Smooth muscle cell (in vitro differentiated cells): Measurements from ENCODE around the gene CACNA1G. TPM values are rescaled to one million over a fixed set of nuclear protein-coding genes. Genes with fewer than 3 reads are reported as not detected.

ENCODE experiments used
- DNase-seq: peaks from one replicate; lab custom pipeline; 2025; ENCODE audit not compliant: unreplicated experiment; lab: John Stamatoyannopoulos, UW
- H2AFZ ChIP-seq: fragments of 200-600 bp; sonication (generic); 2 replicates; pipeline ENCODE4 v1.6.0; 2016; ENCODE audit warnings: antibody characterized with exemption, low read depth, mild to moderate bottlenecking
- H3F3A ChIP-seq: fragments of 200-600 bp; sonication (generic); 2 replicates; pipeline ENCODE4 v1.6.0; 2017; ENCODE audit warnings: antibody characterized with exemption, low read depth
- H3K27ac ChIP-seq: fragments of 200-600 bp; sonication (generic); 2 replicates; pipeline ENCODE4 v1.5.1; 2016; ENCODE audit warnings: low read depth, mild to moderate bottlenecking
- H3K27me3 ChIP-seq: fragments of 200-600 bp; sonication (generic); 2 replicates; pipeline ENCODE4 v1.6.1; 2016; ENCODE audit warnings: low read depth, mild to moderate bottlenecking
- H3K36me3 ChIP-seq: fragments of 200-600 bp; sonication (generic); 2 replicates; pipeline ENCODE4 v1.5.1; 2016; ENCODE audit warnings: low read depth
- H3K4me1 ChIP-seq: fragments of 200-600 bp; sonication (generic); 2 replicates; pipeline ENCODE4 v1.5.1; 2016; ENCODE audit warnings: low read depth
- H3K4me2 ChIP-seq: fragments of 200-600 bp; sonication (generic); 2 replicates; pipeline ENCODE4 v1.6.0; 2016; ENCODE audit warnings: mild to moderate bottlenecking
- H3K4me3 ChIP-seq: fragments of 200-600 bp; sonication (generic); 2 replicates; pipeline ENCODE4 v1.5.1; 2016; ENCODE audit warnings: mild to moderate bottlenecking
- H3K79me2 ChIP-seq: fragments of 200-600 bp; sonication (generic); 2 replicates; pipeline ENCODE4 v1.6.0; 2016; ENCODE audit warnings: low read depth, mild to moderate bottlenecking
- H3K9ac ChIP-seq: fragments of 200-600 bp; sonication (generic); 2 replicates; pipeline ENCODE4 v1.6.0; 2016; ENCODE audit warnings: low read depth
- H3K9me3 ChIP-seq: fragments of 200-600 bp; sonication (generic); replicated peaks from 2 replicates; pipeline ENCODE4 v1.5.1; 2016; ENCODE audit warnings: low read depth
- H4K20me1 ChIP-seq: fragments of 200-600 bp; sonication (generic); 2 replicates; pipeline ENCODE4 v1.6.0; 2016; ENCODE audit warnings: low read depth
- WGBS: methylation state at CpG from one replicate; pipeline ENCODE4 v1.1.7; 2016; ENCODE audit warnings: low lambda C conversion rate; 5-methylcytosine and 5-hydroxymethylcytosine counted together
- polyA plus RNA-seq: library from polyadenylated mRNA; unstranded; fragments of >200 nt; fragmentation: Nextera tagmentation; extraction: Ambion mirVana; gene quantifications from 2 replicates; pipeline ENCODE4 v1.2.1, GENCODE V29; 2016
- total RNA-seq: library from RNA; depleted of rRNA; stranded (reverse); fragments of >200 nt; gene quantifications from 2 replicates; pipeline ENCODE4 v1.2.3, GENCODE V29; 2014
- TF ChIP-seq, protein P1 (sequence below): fragments of 200-600 bp; sonication (generic); IDR thresholded peaks from 2 replicates; pipeline ENCODE4 v1.5.1; 2017; ENCODE audit warnings: borderline replicate concordance, mild to moderate bottlenecking, antibody characterized with exemption; ENCODE audit not compliant: insufficient read depth, poor library complexity, severe bottlenecking

Gene CACNA1G
- total and polyA plus RNA-seq, 2 experiments from 2014 or later = 1.6 to 1.7 TPM

GRCh38 chr17:50571681-50572080 lies 11.2 kb downstream of the CACNA1G start:
- Histone ChIP-seq H3K27me3 (peaks cover 3% of the 10 kb centered on the region), H3K36me3 (no peaks in the 10 kb centered on the region), H3F3A (no peaks in the 10 kb centered on the region), H4K20me1 (no peaks in the 10 kb centered on the region), H3K9ac (no peak overlapping the region), H3K4me1 (no peaks in the 10 kb centered on the region), H3K9me3 (no peaks in the 10 kb centered on the region), H3K27ac (no peak overlapping the region), H3K79me2 (no peaks in the 10 kb centered on the region), H3K4me3 (no peak overlapping the region), H2AFZ (no peak overlapping the region), H3K4me2 (no peak overlapping the region)
- 91% methylated on average over 19 of the region's 19 CpGs for WGBS
- TF ChIP-seq, protein P1, sequence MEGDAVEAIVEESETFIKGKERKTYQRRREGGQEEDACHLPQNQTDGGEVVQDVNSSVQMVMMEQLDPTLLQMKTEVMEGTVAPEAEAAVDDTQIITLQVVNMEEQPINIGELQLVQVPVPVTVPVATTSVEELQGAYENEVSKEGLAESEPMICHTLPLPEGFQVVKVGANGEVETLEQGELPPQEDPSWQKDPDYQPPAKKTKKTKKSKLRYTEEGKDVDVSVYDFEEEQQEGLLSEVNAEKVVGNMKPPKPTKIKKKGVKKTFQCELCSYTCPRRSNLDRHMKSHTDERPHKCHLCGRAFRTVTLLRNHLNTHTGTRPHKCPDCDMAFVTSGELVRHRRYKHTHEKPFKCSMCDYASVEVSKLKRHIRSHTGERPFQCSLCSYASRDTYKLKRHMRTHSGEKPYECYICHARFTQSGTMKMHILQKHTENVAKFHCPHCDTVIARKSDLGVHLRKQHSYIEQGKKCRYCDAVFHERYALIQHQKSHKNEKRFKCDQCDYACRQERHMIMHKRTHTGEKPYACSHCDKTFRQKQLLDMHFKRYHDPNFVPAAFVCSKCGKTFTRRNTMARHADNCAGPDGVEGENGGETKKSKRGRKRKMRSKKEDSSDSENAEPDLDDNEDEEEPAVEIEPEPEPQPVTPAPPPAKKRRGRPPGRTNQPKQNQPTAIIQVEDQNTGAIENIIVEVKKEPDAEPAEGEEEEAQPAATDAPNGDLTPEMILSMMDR = no peak
- DNase-seq = no peak

DNA sequence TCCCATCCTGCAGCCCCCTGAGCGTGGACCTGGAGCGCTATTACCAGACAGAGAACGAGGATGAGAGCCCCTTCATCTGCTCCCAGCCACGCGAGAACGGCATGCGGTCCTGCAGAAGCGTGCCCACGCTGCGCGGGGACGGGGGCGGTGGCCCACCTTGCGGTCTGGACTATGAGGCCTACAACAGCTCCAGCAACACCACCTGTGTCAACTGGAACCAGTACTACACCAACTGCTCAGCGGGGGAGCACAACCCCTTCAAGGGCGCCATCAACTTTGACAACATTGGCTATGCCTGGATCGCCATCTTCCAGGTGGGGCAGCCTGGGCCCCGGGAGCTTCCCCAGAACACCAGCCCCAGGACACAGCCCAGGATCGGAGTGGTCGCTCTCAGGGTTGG lies 12.0 kb downstream of the CACNA1G start:
- H3K9ac ChIP-seq = no peak overlapping the region
- H3K27me3 ChIP-seq = no peaks in the 10 kb centered on the region
- no peaks in the 10 kb centered on the region for H3K9me3 ChIP-seq
- H3K79me2 ChIP-seq = no peaks in the 10 kb centered on the region
- H3K4me2 ChIP-seq = no peak overlapping the region
- no peak for DNase-seq
- 97% methylated on average over 20 of the region's 20 CpGs for WGBS
- H3F3A ChIP-seq = no peaks in the 10 kb centered on the region
- no peaks in the 10 kb centered on the region for H3K4me1 ChIP-seq
- no peaks in the 10 kb centered on the region for H4K20me1 ChIP-seq
- no peaks in the 10 kb centered on the region for H3K36me3 ChIP-seq
- TF ChIP-seq, protein P1 = no peak
- H2AFZ ChIP-seq = no peak overlapping the region
- no peak overlapping the region for H3K27ac ChIP-seq
- H3K4me3 ChIP-seq = no peak overlapping the region

DNA sequence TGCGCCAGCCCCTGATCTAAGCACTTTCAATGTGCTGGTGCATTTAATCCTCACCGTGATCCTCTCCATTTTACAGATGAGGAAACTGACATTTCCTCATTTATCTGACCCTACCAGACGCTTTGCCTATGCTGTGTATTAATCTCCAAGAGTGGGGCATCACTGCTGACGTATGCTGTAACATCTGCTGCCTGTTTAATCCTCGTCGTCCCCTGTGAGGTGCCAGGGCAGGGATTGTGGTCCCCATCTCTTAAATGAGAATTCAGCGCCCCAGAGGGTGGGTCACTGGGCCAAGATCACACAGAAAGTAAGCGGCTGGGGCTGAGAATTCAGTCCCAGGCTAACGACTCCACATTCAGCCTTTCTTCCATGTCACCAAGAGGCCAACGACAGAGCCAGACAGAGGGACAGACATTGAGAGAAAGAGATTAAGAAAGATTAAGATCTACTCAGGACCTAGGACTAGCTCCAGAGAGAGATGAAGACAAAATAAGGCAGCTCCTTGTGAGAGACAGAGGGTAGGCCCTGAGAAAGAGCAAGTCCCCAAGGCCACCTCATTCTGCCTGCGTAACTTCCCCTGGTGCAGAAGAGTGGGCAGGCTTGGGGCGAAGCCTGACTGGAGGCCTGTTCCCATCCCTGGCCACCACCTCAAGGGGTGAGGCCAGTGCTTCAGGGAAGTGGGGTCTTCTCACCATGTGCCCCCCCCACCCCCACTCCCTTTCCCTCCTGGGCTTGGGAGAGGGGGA lies 13.5 kb downstream of the CACNA1G start:
- H3K27ac ChIP-seq = no peak overlapping the region
- no peaks in the 10 kb centered on the region for H3K4me1 ChIP-seq
- TF ChIP-seq, protein P1 = no peak
- no peak overlapping the region for H3K4me3 ChIP-seq
- no peaks in the 10 kb centered on the region for H3K79me2 ChIP-seq
- no peak overlapping the region for H2AFZ ChIP-seq
- no peaks in the 10 kb centered on the region for H3K27me3 ChIP-seq
- no peak for DNase-seq
- no peak overlapping the region for H3K9ac ChIP-seq
- 82% methylated on average over 12 of the region's 12 CpGs for WGBS
- H3F3A ChIP-seq = no peaks in the 10 kb centered on the region
- H4K20me1 ChIP-seq = no peaks in the 10 kb centered on the region
- no peaks in the 10 kb centered on the region for H3K9me3 ChIP-seq
- no peaks in the 10 kb centered on the region for H3K36me3 ChIP-seq
- H3K4me2 ChIP-seq = no peak overlapping the region
